SK-N-MC (cell line): Measurements from ENCODE around the gene ESYT1.

Experiments used
- DNase-seq: peaks from one replicate; pipeline ENCODE4 v3.0.0-alpha.2; 2011; ENCODE audit warnings: low read depth, low spot score
- H3K27ac ChIP-seq: fragments of 200-600 bp; sonication (generic); 2 replicates; pipeline ENCODE4 v1.5.1; 2016; ENCODE audit warnings: mixed run types
- H3K36me3 ChIP-seq: fragments of 200-600 bp; sonication (generic); 2 replicates; pipeline ENCODE4 v1.6.1; 2017; ENCODE audit warnings: antibody characterized with exemption, low read length, mixed read lengths; ENCODE audit not compliant: insufficient read depth
- H3K4me3 ChIP-seq: fragments of 200-600 bp; sonication (generic); 2 replicates; pipeline ENCODE4 v1.5.1; 2016
- H3K9ac ChIP-seq: fragments of 200-600 bp; sonication (generic); 2 replicates; pipeline ENCODE4 v1.8.0; 2017; ENCODE audit warnings: mixed run types, mixed read lengths; ENCODE audit not compliant: insufficient read length
- H3K9me3 ChIP-seq: fragments of 200-600 bp; sonication (generic); 2 replicates; pipeline ENCODE4 v1.6.1; 2017; ENCODE audit warnings: low read depth, mild to moderate bottlenecking, antibody characterized with exemption, low read length, moderate library complexity, mixed read lengths
- EZH2 ChIP-seq: fragments of 200-600 bp; sonication (generic); IDR thresholded peaks from one replicate; pipeline ENCODE4 v1.6.1; 2017; ENCODE audit warnings: antibody characterized with exemption
- FOXP2 ChIP-seq: optimal IDR thresholded peaks from 2 replicates; pipeline ENCODE3; 2011; ENCODE audit warnings: mild to moderate bottlenecking, moderate library complexity; ENCODE audit not compliant: insufficient read depth; ENCODE audit errors: extremely low read length, control extremely low read depth
- POLR2AphosphoS5 ChIP-seq: IDR thresholded peaks from 2 replicates; pipeline ENCODE4 v1.6.1; 2012; ENCODE audit warnings: mild to moderate bottlenecking, low read depth, low read length, borderline replicate concordance

ESYT1 gene

GRCh38 chr12:56082967-56083366, 45.1 kb upstream of the ESYT1 start:
- no peak overlapping the region for H3K4me3 ChIP-seq
- no peak for DNase-seq
- TF ChIP-seq FOXP2 (no peak), POLR2AphosphoS5 (no peak), EZH2 (no peak)
- H3K36me3 ChIP-seq: no peaks in the 10 kb centered on the region
- no peaks in the 10 kb centered on the region for H3K9me3 ChIP-seq
- no peak overlapping the region for H3K9ac ChIP-seq
- H3K27ac ChIP-seq: no peak overlapping the region

DNA sequence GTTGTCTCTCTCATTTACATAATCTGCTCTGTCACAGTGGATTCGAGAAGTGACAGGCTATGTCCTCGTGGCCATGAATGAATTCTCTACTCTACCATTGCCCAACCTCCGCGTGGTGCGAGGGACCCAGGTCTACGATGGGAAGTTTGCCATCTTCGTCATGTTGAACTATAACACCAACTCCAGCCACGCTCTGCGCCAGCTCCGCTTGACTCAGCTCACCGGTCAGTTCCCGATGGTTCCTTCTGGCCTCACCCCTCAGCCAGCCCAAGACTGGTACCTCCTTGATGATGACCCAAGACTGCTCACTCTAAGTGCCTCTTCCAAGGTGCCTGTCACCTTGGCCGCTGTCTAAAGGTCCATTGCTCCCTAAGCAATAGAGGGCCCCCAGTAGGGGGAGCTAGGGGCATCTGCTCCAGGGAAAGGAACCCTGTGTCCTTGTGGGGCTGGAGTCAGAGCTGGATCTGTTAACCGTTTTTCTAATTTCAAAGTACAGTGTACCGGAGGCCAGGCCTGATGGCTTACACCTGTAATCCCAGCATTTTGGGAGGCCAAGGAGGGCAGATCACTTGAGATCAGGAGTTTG, 43.0 kb upstream of the ESYT1 start:
- Histone ChIP-seq H3K9me3 (no peaks in the 10 kb centered on the region), H3K4me3 (no peak overlapping the region), H3K36me3 (no peaks in the 10 kb centered on the region), H3K27ac (no peak overlapping the region), H3K9ac (no peak overlapping the region)
- DNase-seq: no peak
- TF ChIP-seq POLR2AphosphoS5 (no peak), FOXP2 (no peak), EZH2 (no peak)

- DNase-seq: no peak
- Histone ChIP-seq H3K4me3 (no peak overlapping the region), H3K27ac (no peak overlapping the region), H3K9me3 (no peaks in the 10 kb centered on the region), H3K9ac (no peak overlapping the region), H3K36me3 (no peaks in the 10 kb centered on the region)
- TF ChIP-seq FOXP2 (no peak), POLR2AphosphoS5 (no peak), EZH2 (no peak)
Observed at GRCh38 chr12:56086096-56086495, 42.0 kb upstream of the ESYT1 start.

DNA sequence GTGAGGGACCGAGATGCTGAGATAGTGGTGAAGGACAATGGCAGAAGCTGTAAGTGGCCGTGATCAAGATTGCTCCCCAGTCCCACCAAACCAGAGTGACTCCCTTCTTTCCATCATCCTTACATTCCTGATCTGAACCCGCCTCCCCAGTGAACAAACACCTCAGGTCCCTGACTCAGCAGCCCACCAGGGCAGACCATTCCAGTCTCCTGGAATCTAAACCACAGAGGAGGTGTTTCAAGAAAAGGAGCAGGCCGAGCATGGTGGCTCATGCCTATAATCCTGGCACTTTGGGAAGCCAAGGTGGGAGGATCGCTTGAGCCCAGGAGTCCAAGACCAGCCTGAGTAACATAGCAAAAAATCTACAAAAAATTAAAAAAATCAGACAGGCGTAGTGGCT, 41.5 kb upstream of the ESYT1 start:
- TF ChIP-seq FOXP2: no peak
- TF ChIP-seq POLR2AphosphoS5: no peak
- TF ChIP-seq EZH2: no peak
- DNase-seq: no peak
- Histone ChIP-seq H3K9me3 (no peaks in the 10 kb centered on the region), H3K27ac (no peak overlapping the region), H3K4me3 (no peak overlapping the region), H3K9ac (no peak overlapping the region), H3K36me3 (no peaks in the 10 kb centered on the region)

DNA sequence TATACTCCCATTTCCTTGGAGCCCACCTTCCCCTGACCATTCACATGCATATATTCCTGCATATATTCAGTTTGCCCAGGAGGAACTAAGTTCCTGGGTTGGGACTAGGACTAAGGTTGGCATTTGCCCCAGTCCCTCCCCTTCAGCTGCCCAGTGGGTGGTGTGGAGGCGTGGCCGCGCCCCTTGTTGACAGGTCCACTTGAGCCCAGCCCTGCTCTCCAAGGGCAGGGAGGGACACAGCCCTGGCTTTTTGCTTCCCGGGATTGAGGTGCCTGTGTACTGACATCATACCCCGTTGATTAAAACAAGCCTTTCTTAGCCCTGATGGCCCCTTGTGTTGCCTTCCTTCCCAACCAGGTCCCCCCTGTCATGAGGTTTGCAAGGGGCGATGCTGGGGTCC, 40.8 kb upstream of the ESYT1 start:
- Histone ChIP-seq H3K4me3 (no peak overlapping the region), H3K9me3 (no peaks in the 10 kb centered on the region), H3K9ac (no peak overlapping the region), H3K27ac (no peak overlapping the region), H3K36me3 (no peaks in the 10 kb centered on the region)
- TF ChIP-seq POLR2AphosphoS5 (no peak), EZH2 (no peak), FOXP2 (no peak)
- DNase-seq: no peak

- Histone ChIP-seq H3K36me3 (no peaks in the 10 kb centered on the region), H3K9ac (no peak overlapping the region), H3K4me3 (no peak overlapping the region), H3K9me3 (no peaks in the 10 kb centered on the region), H3K27ac (no peak overlapping the region)
- no peak for TF ChIP-seq EZH2
- DNase-seq: no peak
Observed at GRCh38 chr12:56097738-56098137, 30.3 kb upstream of the ESYT1 start.

DNA sequence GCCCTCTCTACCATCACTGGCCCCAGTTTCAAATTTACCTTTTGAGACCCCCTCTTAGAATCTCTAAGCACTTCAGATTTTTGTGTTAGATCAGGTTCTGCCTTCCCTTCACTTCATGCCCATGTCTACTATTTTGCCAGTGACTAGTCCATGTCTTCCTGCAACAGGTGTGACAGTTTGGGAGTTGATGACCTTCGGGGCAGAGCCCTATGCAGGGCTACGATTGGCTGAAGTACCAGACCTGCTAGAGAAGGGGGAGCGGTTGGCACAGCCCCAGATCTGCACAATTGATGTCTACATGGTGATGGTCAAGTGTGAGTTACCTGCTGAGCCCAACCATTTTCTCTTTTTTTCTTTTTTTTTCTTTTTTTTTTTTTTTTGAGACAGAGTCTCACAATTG, 29.5 kb upstream of the ESYT1 start:
- DNase-seq: no peak
- H3K36me3 ChIP-seq: no peaks in the 10 kb centered on the region
- TF ChIP-seq FOXP2 (no peak), POLR2AphosphoS5 (no peak), EZH2 (no peak)

GRCh38 chr12:56099787-56100186, 28.3 kb upstream of the ESYT1 start:
- no peak overlapping the region for H3K9ac ChIP-seq
- H3K27ac ChIP-seq: no peak overlapping the region
- H3K9me3 ChIP-seq: no peaks in the 10 kb centered on the region
- TF ChIP-seq FOXP2: no peak
- TF ChIP-seq POLR2AphosphoS5: no peak
- TF ChIP-seq EZH2: no peak
- no peaks in the 10 kb centered on the region for H3K36me3 ChIP-seq
- DNase-seq: no peak
- no peak overlapping the region for H3K4me3 ChIP-seq

More for the DNA sequence above, 29.5 kb upstream of the ESYT1 start:
- no peak overlapping the region for H3K4me3 ChIP-seq
- no peak overlapping the region for H3K9ac ChIP-seq
- H3K9me3 ChIP-seq: no peaks in the 10 kb centered on the region
- H3K27ac ChIP-seq: no peak overlapping the region

- no peak overlapping the region for H3K9ac ChIP-seq
- no peak for DNase-seq
- H3K9me3 ChIP-seq: no peaks in the 10 kb centered on the region
- H3K4me3 ChIP-seq: no peak overlapping the region
- H3K27ac ChIP-seq: no peak overlapping the region
- H3K36me3 ChIP-seq: peaks cover 2% of the 10 kb centered on the region
- TF ChIP-seq EZH2 (no peak), FOXP2 (no peak), POLR2AphosphoS5 (no peak)
Observed at GRCh38 chr12:56101045-56101444, 27.0 kb upstream of the ESYT1 start.
